Glutamatergic neuron (in vitro differentiated cells): ENCODE data around the gene NDUFA12. TPM values are rescaled to one million over a fixed set of nuclear protein-coding genes. Genes with fewer than 3 reads are reported as not detected.

Experiments
- DNase-seq: peaks from one replicate; pipeline ENCODE4 v3.0.0; 2022
- H3K27ac Mint-ChIP-seq: one replicate; pipeline ENCODE4 v1.8.0; 2020; ENCODE audit warnings: mild to moderate bottlenecking, mixed read lengths, inconsistent platforms; ENCODE audit not compliant: unreplicated experiment
- H3K27me3 Mint-ChIP-seq: one replicate; pipeline ENCODE4 v1.8.0; 2020; ENCODE audit warnings: mild to moderate bottlenecking, moderate library complexity, mixed read lengths, inconsistent platforms; ENCODE audit not compliant: unreplicated experiment
- H3K36me3 Mint-ChIP-seq: one replicate; pipeline ENCODE4 v1.8.0; 2020; ENCODE audit warnings: mild to moderate bottlenecking, mixed read lengths, inconsistent platforms; ENCODE audit not compliant: unreplicated experiment
- H3K4me1 Mint-ChIP-seq: one replicate; pipeline ENCODE4 v1.8.0; 2020; ENCODE audit warnings: mild to moderate bottlenecking, low read depth, mixed read lengths, inconsistent platforms; ENCODE audit not compliant: unreplicated experiment
- H3K4me3 Mint-ChIP-seq: one replicate; pipeline ENCODE4 v1.8.0; 2020; ENCODE audit warnings: mild to moderate bottlenecking, mixed read lengths, inconsistent platforms; ENCODE audit not compliant: unreplicated experiment
- H3K9me3 Mint-ChIP-seq: one replicate; pipeline ENCODE4 v1.8.0; 2020; ENCODE audit warnings: mild to moderate bottlenecking, moderate library complexity, mixed read lengths, inconsistent platforms; ENCODE audit not compliant: unreplicated experiment
- CTCF ChIP-seq: fragments of 200-600 bp; sonication (generic); IDR thresholded peaks from one replicate; pipeline ENCODE4 v1.5.0; 2021; ENCODE audit not compliant: partially characterized antibody, unreplicated experiment
- long read RNA-seq: library from polyadenylated mRNA; unstranded; transcript quantifications from one replicate; pipeline ENCODE4 v2.0.0, GENCODE V29; 2020; ENCODE audit not compliant: unreplicated experiment
- total RNA-seq: library from RNA; stranded (reverse); fragmentation: NEBNext Ultra II Directional; extraction: Animal tissue kit (Norgen Biotek cat#: 25700); gene quantifications from one replicate; pipeline ENCODE4 v1.2.1, GENCODE V29; 2021; ENCODE audit not compliant: unreplicated experiment

NDUFA12 gene
- 73.8 TPM for total RNA-seq
- long read RNA-seq, transcript NDUFA12-201 (4 exons, 635 nt): major isoform, 59 of 63 reads
- long read RNA-seq, partial matches to known transcripts: 0 of 63 reads
- long read RNA-seq, other reads (novel, unspliced or antisense): 3 of 63 reads

GRCh38 chr12:95003213-95003920 lies at the start of gene NDUFA12:
TSS of gene NDUFA12 (minus strand) at chr12:95003697. CDS start at chr12:95003680, 17 bp downstream.
- H3K36me3 Mint-ChIP-seq: no peaks in the 10 kb centered on the region
- H3K9me3 Mint-ChIP-seq: peaks cover 5% of the 10 kb centered on the region
- no peaks in the 10 kb centered on the region for H3K27me3 Mint-ChIP-seq
- H3K4me3 Mint-ChIP-seq: peak within 1 kb of the TSS; percentile 96
- no peak for TF ChIP-seq CTCF
- peak; percentile 97 for DNase-seq
- peaks cover 4% of the 10 kb centered on the region for H3K4me1 Mint-ChIP-seq
- peak within 1 kb of the TSS; percentile 82 for H3K27ac Mint-ChIP-seq

- H3K27ac Mint-ChIP-seq: no peak overlapping the region
- H3K36me3 Mint-ChIP-seq: no peaks in the 10 kb centered on the region
These were observed 47.7 kb upstream of the NDUFA12 start for GRCh38 chr12:95051241-95051640.

GRCh38 chr12:95037906-95038305 lies 34.4 kb upstream of the NDUFA12 start:
- H3K4me1 Mint-ChIP-seq: no peaks in the 10 kb centered on the region
- no peaks in the 10 kb centered on the region for H3K27me3 Mint-ChIP-seq
- TF ChIP-seq CTCF: no peak
- DNase-seq: no peak
- H3K36me3 Mint-ChIP-seq: no peaks in the 10 kb centered on the region
- no peak overlapping the region for H3K4me3 Mint-ChIP-seq
- no peaks in the 10 kb centered on the region for H3K9me3 Mint-ChIP-seq
- H3K27ac Mint-ChIP-seq: no peak overlapping the region

More at GRCh38 chr12:95051241-95051640, 47.7 kb upstream of the NDUFA12 start:
- no peak for DNase-seq
- Mint-ChIP-seq H3K9me3 (no peaks in the 10 kb centered on the region), H3K27me3 (peaks cover 2% of the 10 kb centered on the region), H3K4me1 (peaks cover 8% of the 10 kb centered on the region), H3K4me3 (no peak overlapping the region)
- no peak for TF ChIP-seq CTCF

GRCh38 chr12:95034750-95035149 lies 31.3 kb upstream of the NDUFA12 start:
- H3K4me1 Mint-ChIP-seq: no peaks in the 10 kb centered on the region
- no peaks in the 10 kb centered on the region for H3K9me3 Mint-ChIP-seq
- no peak overlapping the region for H3K4me3 Mint-ChIP-seq
- no peaks in the 10 kb centered on the region for H3K27me3 Mint-ChIP-seq
- no peak for TF ChIP-seq CTCF
- H3K36me3 Mint-ChIP-seq: no peaks in the 10 kb centered on the region
- DNase-seq: no peak
- H3K27ac Mint-ChIP-seq: no peak overlapping the region

DNA sequence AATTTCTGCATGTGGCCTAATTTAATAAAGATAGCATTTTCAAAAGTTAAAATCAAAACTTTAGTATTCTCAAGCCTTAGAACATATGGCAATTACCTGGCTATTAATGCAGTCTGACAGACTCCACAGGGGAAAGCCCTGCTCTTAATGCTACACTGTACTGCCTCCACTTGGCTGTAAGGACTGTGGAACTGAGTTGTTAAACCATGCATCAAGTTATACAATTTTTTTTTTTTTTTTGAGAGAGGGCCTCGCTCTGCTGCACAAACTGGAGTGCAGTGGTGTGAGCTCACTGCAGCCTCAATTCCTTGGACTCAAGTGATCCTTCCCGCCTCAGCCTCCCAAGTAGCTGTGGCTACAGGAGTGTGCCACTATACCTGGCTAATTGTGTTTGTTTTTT lies 19.0 kb upstream of the NDUFA12 start:
- H3K4me3 Mint-ChIP-seq: no peak overlapping the region
- H3K27ac Mint-ChIP-seq: no peak overlapping the region
- no peak for DNase-seq
- no peaks in the 10 kb centered on the region for H3K27me3 Mint-ChIP-seq
- no peak for TF ChIP-seq CTCF
- H3K9me3 Mint-ChIP-seq: peaks cover 3% of the 10 kb centered on the region
- no peaks in the 10 kb centered on the region for H3K36me3 Mint-ChIP-seq
- no peaks in the 10 kb centered on the region for H3K4me1 Mint-ChIP-seq
